Upper lobe of left lung (tissue), 6 donors: ENCODE measurements around the gene WBP1L. TPM values are rescaled to one million over a fixed set of nuclear protein-coding genes. Genes with fewer than 3 reads are reported as not detected.

Source experiments
- ATAC-seq, 2 donors: fragments of 200-7000 bp; cut with Tn5 transposase; one replicate each; pipeline ENCODE4 v1.9.1; 2022; ENCODE audit warnings: mild to moderate bottlenecking in 2 of 2, moderate library complexity in 2 of 2; ENCODE audit not compliant: low FRiP score in 2 of 2
- DNase-seq, 2 donors: peaks; one replicate each; pipeline ENCODE4 v3.0.0-alpha.2; 2019 to 2020
- H3K27ac ChIP-seq, 4 donors: fragments of 200-600 bp; sonication (generic); one replicate each; pipeline ENCODE4 v1.5.1; 2016 to 2019
- H3K27me3 ChIP-seq, 4 donors: fragments of 200-600 bp; sonication (generic); one replicate each; pipeline ENCODE4 v1.5.1; 2017 to 2019
- H3K36me3 ChIP-seq, 4 donors: fragments of 200-600 bp; sonication (generic); one replicate each; pipeline ENCODE4 v1.5.1; 2016 to 2019
- H3K4me1 ChIP-seq, 4 donors: fragments of 200-600 bp; sonication (generic); one replicate each; pipeline ENCODE4 v1.5.1; 2018 to 2019
- H3K4me3 ChIP-seq, 4 donors: fragments of 200-600 bp; sonication (generic); one replicate each; pipeline ENCODE4 v1.5.1; 2017 to 2019; ENCODE audit warnings: mild to moderate bottlenecking in 2 of 4, moderate library complexity in 1 of 4
- H3K9me3 ChIP-seq, 4 donors: fragments of 200-600 bp; sonication (generic); one replicate each; pipeline ENCODE4 v1.5.1; 2018 to 2019
- EP300 ChIP-seq, 4 donors: sonication (generic); formaldehyde crosslinking; IDR thresholded peaks; one replicate each; pipeline ENCODE4 v1.5.1; 2017; ENCODE audit warnings: antibody characterized with exemption in 4 of 4, control low read depth in 2 of 4
- POLR2A ChIP-seq, 4 donors: fragments of 450-650 bp; IDR thresholded peaks; one replicate each; pipeline ENCODE4 v1.5.1; 2016 to 2017; ENCODE audit warnings: antibody characterized with exemption in 4 of 4, mild to moderate bottlenecking in 2 of 4
- POLR2AphosphoS5 ChIP-seq, 2 donors: sonication (generic); formaldehyde crosslinking; IDR thresholded peaks; one replicate each; pipeline ENCODE4 v1.5.1; 2017; ENCODE audit warnings: antibody characterized with exemption in 2 of 2
- WGBS, 2 donors: methylation state at CpG; one replicate each; pipeline ENCODE4 v1.1.5; 2017 to 2018; 5-methylcytosine and 5-hydroxymethylcytosine counted together
- small RNA-seq, 4 donors: library from RNA; depleted of rRNA; stranded (forward); fragments of <200 nt; gene quantifications; one replicate each; pipeline ENCODE3, GENCODE V24; 2016
- total RNA-seq, 6 donors: library from RNA; depleted of rRNA in 4 of 6; stranded (reverse); fragments of >200 nt in 4 of 6; gene quantifications; one replicate each; pipeline versions ENCODE4 v1.1.0 to v1.2.1, GENCODE V29; 2016 to 2021
- TF ChIP-seq, protein P1 (sequence below), 6 experiments: fragments of 450-650 bp in 4 of 6; fragments of 200-600 bp in 2 of 6; sonication (generic) in 2 of 6; IDR thresholded peaks; one replicate each; pipeline ENCODE4 v1.5.1; 2016 to 2019; ENCODE audit warnings: antibody characterized with exemption in 6 of 6
- donor health status: DM: no; HTN: no; CAD: no; lungs with moderate emphysema.
- donor health status: DM: no; HTN: yes; CAD: no; lungs with severe emphysema.

WBP1L gene
- total RNA-seq, 6 donors from 2014 or later: 41.7 to 76.6 (median 54.7) TPM

- Histone ChIP-seq H3K4me3 (no peak overlapping the region), H3K27me3 (no peaks in the 10 kb centered on the region), H3K27ac (no peak overlapping the region), H3K9me3 (no peaks in the 10 kb centered on the region), H3K4me1 (no peaks in the 10 kb centered on the region), H3K36me3 (peaks cover 8 to 33% (median 19%) of the 10 kb centered on the region in 4 donors)
- ATAC-seq (no peak), DNase-seq (no peak)
- 67 to 72% methylated on average over 2 of the region's 2 CpGs for WGBS, 2 donors
- TF ChIP-seq POLR2A (IDR thresholded peaks at IDR 0.05) (no peak), POLR2AphosphoS5 (IDR thresholded peaks at IDR 0.05) (no peak)
- TF ChIP-seq, protein P1, sequence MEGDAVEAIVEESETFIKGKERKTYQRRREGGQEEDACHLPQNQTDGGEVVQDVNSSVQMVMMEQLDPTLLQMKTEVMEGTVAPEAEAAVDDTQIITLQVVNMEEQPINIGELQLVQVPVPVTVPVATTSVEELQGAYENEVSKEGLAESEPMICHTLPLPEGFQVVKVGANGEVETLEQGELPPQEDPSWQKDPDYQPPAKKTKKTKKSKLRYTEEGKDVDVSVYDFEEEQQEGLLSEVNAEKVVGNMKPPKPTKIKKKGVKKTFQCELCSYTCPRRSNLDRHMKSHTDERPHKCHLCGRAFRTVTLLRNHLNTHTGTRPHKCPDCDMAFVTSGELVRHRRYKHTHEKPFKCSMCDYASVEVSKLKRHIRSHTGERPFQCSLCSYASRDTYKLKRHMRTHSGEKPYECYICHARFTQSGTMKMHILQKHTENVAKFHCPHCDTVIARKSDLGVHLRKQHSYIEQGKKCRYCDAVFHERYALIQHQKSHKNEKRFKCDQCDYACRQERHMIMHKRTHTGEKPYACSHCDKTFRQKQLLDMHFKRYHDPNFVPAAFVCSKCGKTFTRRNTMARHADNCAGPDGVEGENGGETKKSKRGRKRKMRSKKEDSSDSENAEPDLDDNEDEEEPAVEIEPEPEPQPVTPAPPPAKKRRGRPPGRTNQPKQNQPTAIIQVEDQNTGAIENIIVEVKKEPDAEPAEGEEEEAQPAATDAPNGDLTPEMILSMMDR (IDR thresholded peaks at IDR 0.05): no peak
Measured at GRCh38 chr10:102863660-102864059, 119.9 kb downstream of the WBP1L start.

- H3K4me1 ChIP-seq: peaks cover 4 to 15% (median 11%) of the 10 kb centered on the region in 4 donors
- H3K9me3 ChIP-seq: no peaks in the 10 kb centered on the region
- DNase-seq (no peak), ATAC-seq (no peak)
- H3K27ac ChIP-seq: no peak overlapping the region
- TF ChIP-seq EP300 (IDR thresholded peaks at IDR 0.05): no peak
- no peak for TF ChIP-seq POLR2A (IDR thresholded peaks at IDR 0.05)
- TF ChIP-seq, protein P1 (IDR thresholded peaks at IDR 0.05): no peak
- TF ChIP-seq POLR2AphosphoS5 (IDR thresholded peaks at IDR 0.05): no peak
- H3K27me3 ChIP-seq: no peaks in the 10 kb centered on the region
- peaks cover 8 to 30% (median 16%) of the 10 kb centered on the region in 4 donors for H3K36me3 ChIP-seq
- 87 to 91% methylated on average over 3 of the region's 3 CpGs for WGBS, 2 donors
- H3K4me3 ChIP-seq: no peak overlapping the region
Measured at GRCh38 chr10:102865620-102866019, 121.9 kb downstream of the WBP1L start.

Small RNA genes within 50 kb of the gene (small RNA-seq; reads per million reads assigned to genes)
- 0 reads per million in 4 donors for gene RNU6-1231P

Other genes starting within 250 kb of the WBP1L start
- gene ACTR1A, start 241.2 kb upstream of the WBP1L start, total RNA-seq: 100 to 1,000 TPM in 2 of 6 donors, 10 to 100 TPM in 4; 54.5 to 126 (median 93.2) TPM
- gene SUFU, start 240.0 kb upstream of the WBP1L start, total RNA-seq: 10 to 100 TPM in 5 of 6 donors, 1 to 10 TPM in 1; 4.1 to 15.7 (median 11.9) TPM
- 100 to 1,000 TPM; 162 to 279 (median 177) TPM for gene TRIM8, start 99.5 kb upstream of the WBP1L start, total RNA-seq
- gene ARL3, start 29.6 kb upstream of the WBP1L start, total RNA-seq: 1 to 10 TPM; 4.6 to 7.9 (median 6.4) TPM
- gene SFXN2, start 29.3 kb upstream of the WBP1L start, total RNA-seq: 10 to 100 TPM in 2 of 6 donors, 1 to 10 TPM in 4; 3.9 to 28.3 (median 8.0) TPM
- 1 to 10 TPM in 5 of 6 donors, not detected in 1; 1.2 to 6.3 (median 2.1) TPM for gene CYP17A1, start 93.5 kb downstream of the WBP1L start, total RNA-seq
- gene BORCS7, start 110.3 kb downstream of the WBP1L start, total RNA-seq: 10 to 100 TPM; 10.5 to 43.4 (median 23.0) TPM
- 1 to 10 TPM; 1.7 to 4.9 (median 2.3) TPM for gene AS3MT, start 125.5 kb downstream of the WBP1L start, total RNA-seq
- 10 to 100 TPM in 4 of 6 donors, 1 to 10 TPM in 2; 6.4 to 33.5 (median 11.7) TPM for gene CNNM2, start 174.3 kb downstream of the WBP1L start, total RNA-seq